Astrocyte of the hippocampus (primary cell): ENCODE measurements around the gene CARNS1.
"Not testable (repeated sequence)": the region's sequence is repeated elsewhere in the genome, so short reads cannot be mapped to it uniquely, and the experiment has no call there.

ENCODE experiments used
- DNase-seq: peaks from one replicate; pipeline ENCODE4 v3.0.0; 2011; ENCODE audit warnings: low read depth, low spot score

Gene CARNS1

GRCh38 chr11:67409781-67410368 is 5.6 kb upstream of the CARNS1 start:
- no peak for DNase-seq

GRCh38 chr11:67410369-67410831 is 5.1 kb upstream of the CARNS1 start:
- DNase-seq = no peak

GRCh38 chr11:67410984-67411784 is 4.3 kb upstream of the CARNS1 start:
- no peak for DNase-seq

GRCh38 chr11:67411785-67412152 is 3.7 kb upstream of the CARNS1 start:
- no peak for DNase-seq

GRCh38 chr11:67412495-67413179 is 2.8 kb upstream of the CARNS1 start:
- DNase-seq = no peak

GRCh38 chr11:67413266-67413849 is 2.1 kb upstream of the CARNS1 start:
- no peak for DNase-seq

GRCh38 chr11:67416416-67417335 is 1.2 kb downstream of the CARNS1 start:
- DNase-seq = peak; percentile 36

- DNase-seq = no peak
Observed at GRCh38 chr11:67417425-67417824, 1.9 kb downstream of the CARNS1 start.

- DNase-seq = peak; percentile 30
Observed at GRCh38 chr11:67418476-67419281, 3.2 kb downstream of the CARNS1 start.

GRCh38 chr11:67419325-67420049 is 4.0 kb downstream of the CARNS1 start:
- DNase-seq = no peak

- no peak for DNase-seq
Observed at GRCh38 chr11:67420147-67420645, 4.7 kb downstream of the CARNS1 start.

GRCh38 chr11:67420646-67421429 is 5.4 kb downstream of the CARNS1 start:
- peak; percentile 97 for DNase-seq

GRCh38 chr11:67421430-67422031 is 6.1 kb downstream of the CARNS1 start:
- no peak for DNase-seq

- no peak for DNase-seq
Observed at GRCh38 chr11:67422891-67423290, 7.4 kb downstream of the CARNS1 start.

- no peak for DNase-seq
Observed at GRCh38 chr11:67423466-67423865, 8.0 kb downstream of the CARNS1 start.

GRCh38 chr11:67423891-67424613 is 8.6 kb downstream of the CARNS1 start:
- no peak for DNase-seq

- not testable (repeated sequence) for DNase-seq
Observed at GRCh38 chr11:67427364-67427859, 11.9 kb downstream of the CARNS1 start.
